GM18498 (cell line): ENCODE results near the gene FGR.

Experiments
- ATAC-seq: cut with Tn5 transposase; IDR thresholded peaks from one replicate; pipeline ENCODE4 v1.9.1; 2021; ENCODE audit warnings: mild to moderate bottlenecking, moderate library complexity; ENCODE audit not compliant: unreplicated experiment

The FGR gene

DNA sequence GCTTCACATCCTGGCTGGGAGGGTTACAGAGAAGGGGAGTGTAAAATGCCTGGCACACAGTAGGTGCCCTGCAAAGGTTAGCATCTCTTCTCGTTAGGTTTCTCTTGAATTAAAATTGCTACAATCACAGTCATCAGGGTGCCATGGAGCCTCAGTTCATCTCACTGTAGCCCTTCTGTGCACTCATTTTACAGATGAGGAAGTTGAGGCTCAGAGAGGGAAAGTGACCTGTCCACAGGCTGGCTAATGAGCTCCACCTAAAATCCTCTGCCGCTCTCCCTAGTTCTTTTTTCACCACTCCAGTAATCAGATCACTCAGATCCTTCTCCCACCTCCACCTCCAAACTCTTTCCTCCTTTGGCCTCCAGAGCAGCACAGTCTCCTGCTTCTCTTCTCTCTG lies 17.6 kb downstream of the FGR start:
- no peak for ATAC-seq

DNA sequence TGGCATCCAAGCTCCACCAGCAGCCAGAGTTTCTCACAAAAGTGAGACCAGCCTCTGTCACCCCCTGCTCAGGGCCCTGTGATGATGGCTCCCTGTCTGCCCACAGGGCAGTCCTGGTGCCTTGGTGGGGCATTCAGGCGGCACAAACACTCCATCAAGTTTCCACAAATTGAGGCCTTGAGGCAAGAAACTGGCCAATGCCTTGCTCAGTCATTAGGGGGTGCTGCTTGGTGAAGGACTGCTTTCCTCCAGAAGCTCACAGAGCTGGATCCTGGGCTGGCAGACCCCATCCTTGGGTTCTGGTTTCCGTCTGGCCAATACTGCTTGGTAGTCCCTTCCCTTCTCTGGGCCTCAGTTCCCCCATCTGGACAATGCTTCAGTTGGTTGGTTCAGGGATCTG lies 18.5 kb downstream of the FGR start:
- ATAC-seq: no peak

DNA sequence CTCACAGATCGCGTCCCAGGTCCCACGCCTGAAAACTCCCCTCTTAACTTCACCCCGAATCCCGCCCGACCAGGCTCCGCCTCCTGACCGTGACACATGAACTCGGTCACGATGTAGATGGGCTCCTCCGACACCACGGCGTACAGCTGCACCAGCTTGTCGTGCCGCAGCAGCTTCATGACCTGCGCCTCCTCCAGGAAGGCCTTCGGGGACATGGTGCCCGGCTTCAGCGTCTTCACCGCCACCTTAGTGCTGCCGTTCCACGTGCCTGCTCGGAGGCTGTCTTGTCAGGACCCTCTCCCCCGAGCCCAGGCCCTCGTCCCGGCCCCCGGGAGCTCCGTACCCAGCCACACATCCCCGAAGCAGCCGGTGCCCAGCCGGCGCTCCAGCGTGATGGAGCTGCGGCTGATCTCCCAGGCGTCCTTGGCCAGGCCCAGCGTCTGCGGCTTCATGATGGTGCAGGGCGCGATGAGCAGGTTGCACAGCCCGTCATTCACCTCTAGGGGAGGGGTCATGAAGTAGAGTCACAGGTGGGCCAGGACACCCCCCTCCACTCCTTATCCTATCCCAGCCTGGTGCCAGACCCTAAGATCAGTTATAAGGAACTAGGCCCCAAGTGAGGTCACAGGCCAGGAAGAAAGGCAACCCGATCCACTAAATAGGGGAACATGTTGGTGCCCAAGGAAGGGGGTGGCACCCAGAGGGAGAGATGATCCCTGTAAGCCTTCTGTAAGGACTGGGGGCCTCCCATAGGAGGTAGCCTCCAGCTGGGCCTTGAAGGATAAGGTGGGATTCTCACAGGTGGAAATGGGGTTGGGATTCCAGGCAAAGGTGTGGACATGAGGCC lies 19.4 kb downstream of the FGR start:
- ATAC-seq: no peak

DNA sequence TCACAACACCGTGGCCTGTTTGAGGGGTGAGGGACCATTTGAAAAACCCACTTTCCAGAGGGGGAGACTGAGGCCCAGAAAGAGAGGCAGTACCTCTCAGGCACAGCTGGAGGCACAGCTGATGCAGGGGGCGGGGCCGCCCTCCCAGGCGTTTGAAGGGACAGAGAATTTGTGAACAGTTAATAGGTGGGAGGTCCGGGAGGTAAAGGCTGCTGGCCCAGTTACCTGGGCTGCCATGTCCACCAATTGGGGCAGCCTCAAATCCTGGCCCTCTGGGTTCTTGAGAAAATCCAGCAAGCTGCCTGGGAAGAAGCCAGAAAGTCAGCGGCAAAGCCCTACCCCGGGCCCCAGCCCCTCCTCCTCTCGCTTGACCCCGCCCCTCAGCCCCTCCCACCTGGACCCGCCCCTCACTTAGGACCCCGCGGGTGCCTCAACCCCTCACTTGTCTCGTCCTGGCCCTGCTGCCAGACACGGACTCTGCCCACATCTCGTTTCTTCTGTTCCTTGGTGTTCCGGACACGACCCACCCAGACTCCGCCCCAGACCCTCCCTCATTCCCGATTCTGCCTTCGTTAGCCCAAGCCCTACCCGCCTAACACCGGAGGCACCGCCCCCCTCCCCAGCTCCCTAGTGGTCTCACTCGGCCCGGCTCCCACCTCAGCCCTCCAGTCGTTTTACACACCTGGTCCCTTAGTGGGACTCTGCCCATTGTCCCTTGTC lies 20.2 kb downstream of the FGR start:
- no peak for ATAC-seq

DNA sequence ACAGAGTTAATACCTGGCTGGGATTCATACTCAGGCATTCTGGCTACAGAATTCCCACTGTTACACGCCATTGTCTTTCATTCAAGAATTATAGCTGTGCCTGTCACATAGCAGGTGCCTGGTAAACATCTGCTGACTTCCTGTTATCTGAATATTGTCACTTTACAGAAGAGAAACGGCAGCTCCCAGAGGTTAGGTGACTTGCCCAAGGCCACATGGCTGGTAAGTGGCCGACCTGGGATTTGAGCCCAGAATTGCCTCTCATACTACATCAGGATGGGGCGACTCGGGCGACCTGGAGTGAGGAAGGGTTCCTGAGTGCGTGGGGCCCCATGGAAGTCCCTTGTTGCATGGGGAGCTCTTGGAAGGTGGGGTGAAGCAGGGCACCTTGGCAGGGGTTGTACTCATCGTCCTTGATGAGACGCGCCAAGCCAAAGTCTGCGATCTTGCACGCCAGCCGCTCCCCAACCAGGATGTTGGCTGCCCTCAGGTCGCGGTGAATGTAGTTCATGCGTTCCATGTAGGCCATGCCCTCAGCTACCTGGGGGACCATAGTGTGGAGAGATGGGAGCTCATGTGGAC lies 20.9 kb downstream of the FGR start:
- no peak for ATAC-seq

DNA sequence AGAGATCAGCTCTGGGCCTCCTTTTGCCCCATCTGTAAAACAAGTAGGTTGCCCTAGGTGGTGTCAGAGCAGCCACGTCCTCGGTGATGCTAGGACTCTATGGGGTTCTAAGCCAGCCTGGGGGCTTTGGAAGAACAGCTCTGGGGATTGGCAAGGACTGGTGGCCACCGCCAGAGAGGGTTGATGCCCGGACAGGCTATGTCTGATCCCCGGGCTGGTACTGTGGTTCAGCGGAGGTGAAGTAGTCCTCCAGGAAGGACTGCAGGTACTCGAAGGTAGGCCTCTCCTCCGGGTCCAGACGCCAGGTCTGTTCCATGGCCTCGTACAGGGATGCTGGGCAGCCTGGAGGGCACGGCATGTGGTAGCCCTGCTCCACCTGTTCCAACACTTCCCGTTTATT lies 22.3 kb downstream of the FGR start:
- ATAC-seq: no peak

DNA sequence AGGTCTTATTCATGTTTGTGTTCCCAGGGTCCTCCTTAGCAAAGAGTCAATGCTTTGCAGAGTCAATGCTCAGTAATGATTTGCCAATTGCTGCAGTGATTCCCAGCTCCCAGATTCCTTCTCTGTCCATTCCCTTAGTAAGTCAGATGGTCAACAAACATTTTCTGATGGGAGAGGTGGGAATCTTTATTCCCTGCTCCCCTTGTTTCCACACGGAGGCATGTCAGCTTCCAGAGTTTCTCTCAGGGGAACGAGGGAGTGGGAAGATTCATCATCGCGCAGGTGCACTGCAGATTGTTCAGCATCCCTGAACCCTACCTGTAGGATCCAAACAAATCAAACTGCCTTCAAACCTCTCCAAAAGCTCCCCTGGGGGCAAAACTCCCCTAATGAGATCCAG lies 23.5 kb downstream of the FGR start:
- no peak for ATAC-seq

DNA sequence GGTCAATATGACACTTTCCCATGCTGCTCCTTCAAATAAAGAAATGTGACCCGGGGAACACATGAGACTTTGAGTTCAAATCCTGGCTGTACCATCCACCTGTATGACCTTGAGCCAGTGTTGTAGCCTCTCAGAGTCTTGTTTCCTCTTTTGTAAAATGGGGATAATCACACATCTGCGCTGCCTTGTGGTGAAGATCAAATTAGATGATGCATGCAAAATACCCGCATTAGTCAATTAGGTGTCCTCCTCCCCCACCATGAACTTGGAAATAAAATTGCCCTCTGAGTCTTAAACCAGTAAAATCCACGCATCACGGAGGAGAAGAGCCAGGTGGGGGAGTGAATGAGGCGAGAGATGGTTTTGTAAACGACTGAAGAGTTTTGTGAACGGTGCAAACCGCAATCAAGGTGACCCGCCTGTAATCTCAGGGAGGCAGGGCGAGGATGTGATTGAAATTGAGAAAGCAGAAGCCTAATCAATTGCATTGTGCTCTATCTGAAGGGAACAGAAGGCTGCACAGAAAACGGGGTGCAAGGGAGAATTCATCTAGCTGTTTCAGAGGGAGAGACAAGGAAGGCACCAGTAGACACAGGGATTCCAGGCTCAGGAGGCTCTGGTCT lies 25.3 kb downstream of the FGR start:
- ATAC-seq: no peak

DNA sequence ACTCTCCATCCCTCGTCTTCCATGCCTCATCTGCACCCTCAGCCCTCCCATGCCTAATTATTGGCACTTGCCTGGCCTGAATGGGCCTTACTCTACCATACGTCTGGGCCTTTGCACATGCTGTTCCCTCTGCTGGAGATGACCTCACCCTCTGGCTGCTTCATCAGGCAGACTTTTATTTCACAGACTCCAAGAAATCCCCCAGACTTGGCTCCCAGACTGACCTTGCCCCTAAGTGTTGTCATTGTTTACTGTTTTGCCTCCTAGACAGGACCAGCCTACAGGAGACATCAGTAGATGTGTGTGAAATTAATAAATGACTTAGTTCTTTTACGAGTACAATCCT lies 25.8 kb downstream of the FGR start:
- ATAC-seq: no peak

DNA sequence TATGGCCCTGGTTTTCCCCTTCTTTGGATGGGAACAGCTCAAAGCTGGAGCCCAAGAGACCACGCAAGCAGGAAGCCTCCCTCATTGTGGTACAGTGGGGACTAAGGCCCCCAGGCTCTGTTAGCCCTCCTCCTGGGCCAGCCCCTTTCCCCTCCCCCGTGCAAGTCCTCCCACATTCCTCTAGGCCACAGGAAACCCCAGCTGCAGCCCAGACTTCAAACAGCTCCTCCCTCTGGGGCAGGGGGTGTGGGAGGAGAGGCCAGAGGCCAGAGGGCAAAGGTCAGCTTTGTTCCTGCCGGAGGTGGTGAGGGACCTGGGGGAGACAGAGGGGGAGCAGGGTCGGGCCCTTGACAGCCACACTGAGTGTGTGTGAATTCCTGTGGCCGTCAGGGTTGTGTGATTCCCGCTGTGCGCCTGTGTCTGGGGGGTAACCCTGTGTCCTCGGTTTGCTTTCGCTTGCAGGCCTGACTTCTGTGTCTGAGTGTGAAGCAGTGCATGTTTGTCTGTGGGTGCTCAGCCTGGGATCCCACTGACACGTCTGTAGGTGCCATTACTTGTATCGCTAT lies 27.7 kb downstream of the FGR start:
- no peak for ATAC-seq

DNA sequence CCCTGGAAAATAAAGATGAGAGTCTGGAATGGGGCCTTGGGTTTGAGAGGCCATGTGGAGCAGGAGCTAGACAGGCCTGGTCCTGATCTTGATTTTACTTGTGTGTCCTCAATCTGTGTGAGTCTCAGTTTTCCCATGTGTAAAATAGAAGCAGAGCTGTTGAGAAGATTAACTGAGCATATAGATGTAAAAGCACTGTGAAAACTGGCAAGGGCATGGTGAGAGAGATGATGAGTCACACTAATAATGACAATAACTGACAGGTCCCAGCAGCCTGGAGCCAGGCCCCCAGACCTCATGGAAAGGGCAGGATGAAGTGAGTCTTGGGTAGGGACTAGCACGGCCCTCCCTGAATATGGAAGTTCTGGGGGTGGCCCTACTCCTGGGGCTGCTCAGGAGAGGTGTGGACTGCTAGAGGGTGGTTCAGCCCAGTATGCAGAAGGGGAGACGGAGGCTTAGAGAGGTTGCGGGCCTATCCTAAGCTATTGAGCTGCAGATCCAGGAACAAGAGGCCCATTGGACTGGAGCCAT lies 28.2 kb downstream of the FGR start:
- ATAC-seq: no peak

DNA sequence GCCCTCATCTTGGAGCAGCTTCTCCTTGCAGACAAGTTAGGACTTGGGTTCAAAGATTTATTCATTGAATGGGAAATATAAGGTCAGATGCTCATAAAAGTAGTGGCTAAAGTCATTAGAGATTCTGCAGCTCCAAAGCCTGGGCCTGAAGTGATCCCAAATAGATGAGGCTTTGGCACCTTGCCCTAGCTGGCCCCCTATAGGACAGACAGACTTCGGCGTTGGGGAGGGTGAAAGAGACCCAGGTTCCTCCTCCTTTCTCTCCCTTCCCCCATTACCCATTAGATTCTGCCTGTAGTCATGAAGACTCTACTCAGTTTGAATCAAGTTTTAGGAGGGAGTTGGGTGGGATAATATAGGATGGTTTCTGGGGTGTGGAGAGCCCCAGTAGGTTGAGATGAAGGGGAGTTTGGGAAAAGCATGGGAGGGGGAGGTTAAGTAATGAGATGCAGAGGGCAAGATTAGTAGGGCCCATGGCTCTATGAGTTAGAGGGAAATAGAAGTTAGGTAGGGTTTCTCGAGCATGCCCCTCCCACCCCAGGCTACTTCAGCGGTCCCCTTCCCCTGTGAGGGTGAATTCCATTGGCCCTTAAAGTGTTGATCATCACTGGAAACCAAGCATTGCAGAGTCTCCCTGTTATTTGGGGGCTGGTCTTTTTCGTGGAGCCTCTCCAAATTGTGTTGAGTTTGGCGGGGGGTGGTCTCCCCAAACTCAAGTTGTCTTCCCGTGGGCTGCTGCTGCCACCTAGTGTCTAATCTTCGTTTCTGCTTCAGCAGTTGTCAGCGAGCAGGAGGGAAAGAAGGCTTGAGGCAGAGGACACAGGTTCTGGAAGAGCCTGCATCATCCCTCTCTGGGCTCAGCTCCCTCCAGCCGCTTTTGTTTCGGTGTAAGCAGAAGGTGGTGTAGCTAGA lies 28.9 kb downstream of the FGR start:
- no peak for ATAC-seq

DNA sequence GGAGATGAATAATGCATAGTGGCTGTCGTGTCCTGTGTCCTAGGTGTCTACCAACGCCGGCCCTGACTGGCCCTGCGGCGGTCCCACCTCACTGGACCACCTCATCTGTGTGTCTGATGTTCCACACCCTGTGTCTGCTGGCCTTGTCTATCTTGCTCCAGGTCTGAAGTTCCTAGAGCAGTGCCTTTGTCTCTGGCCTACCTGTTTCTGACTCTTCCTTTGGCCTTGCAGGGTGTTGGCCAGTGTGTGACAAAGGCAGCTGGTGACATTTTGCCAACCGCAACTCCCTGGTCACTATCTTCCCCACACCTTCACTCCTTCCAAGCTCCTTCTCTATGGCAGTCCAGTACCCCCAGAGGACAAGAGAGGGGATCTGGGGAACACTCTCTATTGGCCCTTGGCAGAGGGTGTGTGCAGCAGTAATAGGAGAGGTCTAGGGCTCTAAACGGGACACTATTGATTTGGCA lies 29.7 kb downstream of the FGR start:
- ATAC-seq: no peak

DNA sequence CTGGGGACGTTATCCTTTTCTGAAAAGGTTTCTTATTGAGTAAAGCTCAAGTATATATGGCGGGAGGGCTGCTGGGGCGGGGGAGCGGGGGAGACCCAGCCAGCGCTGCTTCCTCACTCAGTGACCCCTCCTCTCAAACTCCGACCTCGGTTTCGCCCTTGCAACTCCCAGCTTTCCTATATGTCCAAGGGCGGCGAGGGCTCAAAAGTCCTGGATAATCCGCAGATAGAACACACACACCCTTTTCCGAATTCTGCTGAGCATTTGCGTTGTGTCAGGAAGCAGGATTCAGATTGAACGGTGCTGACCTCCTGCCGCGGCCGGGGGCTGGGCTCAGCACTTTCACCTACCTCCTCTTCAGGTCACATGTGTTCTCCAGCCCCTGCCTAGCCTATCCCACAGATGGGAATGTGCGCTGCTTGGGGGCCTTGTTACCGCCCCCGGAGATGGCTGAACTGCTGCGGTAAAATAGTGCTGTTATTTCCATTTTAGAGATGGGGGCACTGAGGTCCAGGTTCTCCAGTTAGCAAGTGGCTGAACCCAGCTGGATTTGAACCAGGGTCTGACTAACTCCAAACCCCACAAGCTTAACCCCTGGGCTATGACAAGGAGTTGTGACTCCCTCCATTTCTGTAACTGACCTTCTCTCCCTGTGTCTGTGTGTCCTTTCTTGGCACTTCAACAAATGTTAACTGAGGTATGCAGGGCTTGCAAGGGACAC lies 30.2 kb downstream of the FGR start:
- ATAC-seq: no peak

DNA sequence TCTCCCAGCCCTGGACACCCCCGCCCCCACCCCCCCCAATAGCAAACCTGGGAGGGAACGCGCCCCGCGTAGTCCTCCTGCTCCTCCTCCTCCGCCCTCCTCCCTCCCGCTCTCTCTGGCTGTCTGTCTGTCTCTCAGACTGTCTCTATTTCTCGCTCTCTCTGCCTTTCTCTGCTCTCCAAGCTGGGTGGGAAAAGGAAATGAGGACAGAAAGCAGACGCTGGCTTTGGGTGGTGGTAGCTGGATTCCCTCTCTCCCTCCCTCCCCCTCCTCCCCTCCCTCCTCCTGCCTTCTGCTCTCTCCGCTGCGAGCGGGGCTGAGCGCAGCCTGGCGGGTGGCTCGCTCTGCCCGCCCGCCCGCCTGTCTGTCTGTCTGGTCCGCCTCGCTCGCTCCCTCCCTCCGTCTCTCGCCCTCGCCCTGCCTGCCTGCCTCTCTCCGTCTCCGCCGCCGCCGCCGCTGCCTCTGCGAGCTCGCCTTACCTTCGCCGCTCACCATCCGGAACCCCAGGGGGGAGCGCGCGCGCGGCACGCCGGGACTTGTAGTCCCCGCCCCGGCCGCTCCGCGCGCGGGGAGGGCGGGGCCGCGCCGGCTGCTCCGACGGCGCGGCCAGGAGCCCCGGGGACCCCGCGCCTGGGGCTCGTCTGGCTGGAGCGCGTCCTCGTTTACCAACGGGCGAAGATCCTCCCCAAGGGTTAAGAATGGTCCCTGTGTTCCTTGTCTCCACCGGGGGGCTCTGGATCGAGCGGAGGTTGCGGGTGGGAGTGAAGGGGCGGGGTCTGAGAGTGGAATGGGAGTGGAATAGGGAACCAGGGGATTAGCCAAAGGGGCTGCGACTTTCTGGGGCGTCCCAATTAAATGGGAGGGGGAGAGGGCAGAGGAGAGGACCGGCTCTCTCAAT lies 31.1 kb downstream of the FGR start, which contains the start of gene AHDC1:
Gene AHDC1, minus strand, starts transcription at position 464 of the 898 bp plus-strand sequence. CDS start 52,029 bp downstream, outside the sequence.
- peak; percentile 67 for ATAC-seq

DNA sequence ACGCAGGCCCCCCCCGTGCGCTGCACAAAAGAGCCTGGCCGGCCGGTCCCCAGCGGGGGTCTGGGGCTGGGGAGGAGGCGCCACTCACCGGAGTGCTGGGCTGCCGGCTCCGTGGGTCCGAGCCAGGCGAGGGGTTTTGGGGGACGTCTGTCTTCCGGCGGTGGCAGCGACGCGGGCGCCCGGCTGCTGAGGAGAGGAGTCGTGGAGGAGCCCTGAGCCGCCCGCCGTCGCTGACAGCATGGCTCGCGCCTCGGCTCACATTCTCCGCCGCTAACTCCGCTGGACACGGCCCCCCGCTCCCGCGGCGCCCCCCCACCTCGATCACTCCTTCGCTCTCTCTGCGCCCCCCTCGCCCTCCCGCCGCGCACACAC lies 31.7 kb downstream of the FGR start:
- no peak for ATAC-seq

DNA sequence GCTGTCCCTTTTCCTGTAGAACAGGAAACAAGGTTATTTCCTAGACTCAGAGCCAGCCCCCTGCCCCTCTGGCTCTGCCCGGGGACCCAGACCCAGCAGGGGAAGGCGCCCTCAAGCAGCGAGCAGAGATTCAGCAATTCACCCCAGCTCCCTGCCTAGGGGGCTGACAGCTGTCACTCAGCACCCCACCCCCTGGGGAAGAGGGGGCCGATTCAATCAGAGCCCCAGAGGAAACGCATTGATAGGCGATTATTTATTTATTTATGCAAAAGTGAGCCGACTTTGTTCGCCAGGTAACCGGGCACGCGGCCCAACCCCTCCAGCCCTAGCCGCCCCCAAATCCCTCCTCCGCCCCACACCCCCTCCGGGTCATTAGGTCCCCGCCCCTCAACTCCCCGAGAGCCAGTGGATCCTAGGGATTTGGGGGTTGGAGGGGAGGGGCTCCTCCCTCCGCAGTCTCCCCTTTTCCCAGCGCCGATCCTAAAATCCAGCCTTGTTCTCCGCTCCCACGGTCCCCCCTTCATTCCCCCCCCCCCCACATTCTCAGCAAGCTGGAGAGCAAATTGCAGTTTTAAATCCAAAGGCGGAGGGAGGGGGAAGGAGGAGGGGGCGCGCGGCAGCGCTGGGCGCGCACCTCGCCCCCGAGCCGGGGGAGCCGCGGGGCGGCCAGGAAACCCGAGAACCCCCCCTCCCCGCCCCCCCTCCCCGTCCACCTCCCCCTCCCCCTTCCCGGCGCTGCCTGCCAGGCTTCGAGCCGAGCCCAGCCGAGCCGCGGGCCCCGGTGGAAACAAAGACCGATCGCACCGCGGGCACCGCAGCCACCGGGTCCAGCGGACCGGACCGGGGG lies 32.3 kb downstream of the FGR start:
- no peak for ATAC-seq
